ENCODE data around the gene C6orf47. TPM values are rescaled to one million over a fixed set of nuclear protein-coding genes. Genes with fewer than 3 reads are reported as not detected.

Gene C6orf47
- total and polyA plus RNA-seq, 4 experiments from 2014 or later = 15.8 to 39.9 (median 33.6) TPM

DNA sequence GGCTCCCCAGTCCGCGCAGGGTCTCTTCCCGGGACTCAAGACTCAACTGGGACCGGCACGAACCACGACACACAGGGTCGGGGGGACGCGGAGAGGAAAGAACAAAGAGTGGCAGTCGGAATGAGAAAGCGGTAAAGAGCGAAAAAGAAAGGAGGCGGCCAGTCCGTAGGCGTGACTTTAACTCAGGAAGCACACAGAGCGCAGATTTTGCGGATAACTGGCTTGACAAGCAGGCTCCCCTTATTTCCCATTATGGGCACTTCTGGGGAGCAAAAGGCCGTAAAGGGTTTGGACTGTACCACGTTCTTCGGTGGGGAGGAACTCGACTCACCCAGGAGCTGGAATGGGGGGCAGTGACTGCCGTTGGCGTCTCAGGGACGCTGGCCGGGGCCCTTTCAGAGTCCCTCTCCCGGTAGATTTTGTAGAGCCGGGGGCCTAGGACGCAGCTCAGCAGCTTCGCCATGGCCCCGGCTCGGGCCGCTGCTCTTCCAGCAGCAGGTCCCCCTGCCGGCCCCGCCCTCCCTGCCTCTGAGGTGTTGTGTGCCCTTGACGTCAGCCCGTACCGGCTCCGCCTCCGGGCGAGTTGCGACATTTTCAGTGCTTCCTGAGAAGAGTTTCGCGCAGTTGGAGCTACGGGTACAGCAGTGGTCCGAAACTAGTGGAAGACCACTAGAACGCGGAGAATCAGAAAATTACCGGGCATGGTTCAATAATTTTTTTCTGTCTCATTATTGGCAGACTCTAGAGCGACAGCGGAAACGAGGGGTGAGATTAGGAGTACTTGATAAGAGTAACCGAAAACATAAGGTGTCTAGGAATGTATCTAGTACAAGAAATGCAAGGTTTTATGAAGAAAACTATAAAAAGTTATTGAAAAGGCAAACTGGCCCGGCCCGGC is 42.5 kb upstream of the C6orf47 start, which contains the start of gene ABHD16A:
Gene ABHD16A (minus strand): TSS at position 506 of the 898 bp plus-strand sequence. CDS start 43 bp downstream, at position 463.
- intact Hi-C loops (cut with micrococcal nuclease) = loop anchor here (1.0 to 2.0 kb wide), 9 partner anchors 22 to 194 kb away; partner anchors contain the start of genes BAG6, EHMT2, LY6G5C and NFKBIL1
- Histone ChIP-seq H3K4me1 (ENCODE audit: insufficient read depth, low read length) (peaks cover 28% of the 10 kb centered on the region), H3K27me3 (ENCODE audit: insufficient read depth, low read length) (no peaks in the 10 kb centered on the region), H3K4me3 (ENCODE audit: low read length in 2 of 2) (peak within 1 kb of the TSS; percentile 70 to 82), H3K9me3 (ENCODE audit: control insufficient read depth in 1 of 2, low read length in 2 of 2) (no peaks in the 10 kb centered on the region), H3K27ac (ENCODE audit: low read depth, low read length) (peak within 1 kb of the TSS; percentile 97), H3K36me3 (ENCODE audit: insufficient read depth, low read length) (peaks cover 17% of the 10 kb centered on the region)
- H3K4me3 Mint-ChIP-seq = peak within 1 kb of the TSS; percentile 97 to 99 (median 98)
- no peaks in the 10 kb centered on the region for H3K27me3 Mint-ChIP-seq
- H3K36me3 Mint-ChIP-seq = peaks cover 8 to 23% of the 10 kb centered on the region in 2 donors
- CTCF ChIA-PET (ENCODE audit: partially characterized antibody) = interaction anchor here (0.6 to 3.2 kb wide), 7 partner anchors 22 to 184 kb away, joined by 3 to 11 read pairs (median 4); partner anchors contain the start of genes DDAH2, HSPA1B, LY6G5C and NEU1
- peak within 1 kb of the TSS; percentile 93 to 99 (median 98) for H3K27ac Mint-ChIP-seq
- H3K9me3 Mint-ChIP-seq = peaks cover 0 to 5% (median 0%) of the 10 kb centered on the region in 8 donors
- POLR2A ChIA-PET (ENCODE audit: partially characterized antibody) = interaction anchor here (0.6 to 2.7 kb wide), 44 partner anchors 8 to 1269 kb away, joined by 3 to 22 read pairs (median 4); partner anchors contain the start of genes ATF6B, BAG6, C6orf47 and CLIC1
- peaks cover 20 to 43% (median 33%) of the 10 kb centered on the region in 4 donors for H3K4me1 Mint-ChIP-seq
- peak; percentile 96 to 98 (median 97) for DNase-seq

DNA sequence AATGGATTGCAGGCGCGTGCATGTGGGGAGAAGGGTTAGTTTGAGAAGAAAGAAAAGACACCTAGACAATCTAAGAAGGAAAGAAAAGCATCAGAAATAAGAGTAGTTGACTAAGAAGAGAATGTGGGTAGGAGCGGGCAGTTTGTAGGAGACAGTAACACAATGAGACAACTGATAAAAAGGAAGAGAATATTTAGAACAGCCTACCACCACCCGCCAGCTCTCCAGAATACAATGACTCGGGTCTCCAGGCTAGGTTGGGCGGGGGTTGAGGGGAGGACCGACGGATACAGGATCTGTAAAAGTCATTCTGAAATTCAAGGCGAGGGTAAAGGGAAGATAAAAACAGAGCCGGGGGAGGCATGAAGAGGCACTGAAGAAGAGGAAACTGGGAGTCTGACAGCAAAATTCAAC is 41.8 kb upstream of the C6orf47 start:
- CTCF ChIA-PET (ENCODE audit: partially characterized antibody) = interaction anchor here (1.0 to 3.2 kb wide), 3 partner anchors 27 to 128 kb away, joined by 4 to 11 read pairs (median 8); partner anchors contain the start of gene DDAH2

DNA sequence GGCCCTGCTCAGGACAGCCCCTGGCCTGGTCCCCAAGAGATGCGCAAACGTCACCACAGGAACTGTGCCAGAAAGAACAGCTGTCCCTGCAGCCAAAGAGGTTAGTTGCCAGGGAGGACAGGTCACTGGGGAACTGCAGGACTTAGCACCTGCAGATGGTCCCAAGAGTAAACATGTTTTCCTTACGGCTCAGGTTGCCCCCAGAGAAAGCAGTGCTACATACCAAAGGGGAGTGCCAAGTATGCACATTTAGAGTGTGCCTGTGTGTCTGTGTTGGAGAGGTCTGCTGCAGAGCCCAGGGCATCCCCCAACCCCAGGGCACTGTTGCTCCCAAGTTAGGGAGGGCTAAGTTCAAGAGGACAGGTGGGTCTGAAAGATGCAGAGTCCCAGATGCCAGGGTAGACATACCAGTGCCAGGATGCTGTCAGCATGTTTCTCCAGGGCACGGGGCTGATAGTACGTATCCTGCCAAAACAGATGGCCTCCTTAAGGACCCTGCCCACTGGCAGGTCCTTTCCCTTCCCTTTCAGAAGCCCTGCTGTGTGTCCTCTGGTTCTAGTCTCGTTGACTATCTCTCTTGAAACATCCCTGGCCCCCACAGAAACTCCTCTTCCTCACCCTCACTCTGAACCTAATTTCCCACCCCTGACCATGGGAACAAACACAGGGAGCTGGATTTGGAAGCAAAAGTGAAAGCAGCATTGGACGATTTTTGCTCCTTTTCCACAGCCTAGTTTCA is 41.3 kb upstream of the C6orf47 start:
- Mint-ChIP-seq H3K9me3 (peaks cover 0 to 5% (median 0%) of the 10 kb centered on the region in 8 donors), H3K27me3 (no peaks in the 10 kb centered on the region), H3K4me1 (peaks cover 25 to 53% (median 41%) of the 10 kb centered on the region in 4 donors), H3K36me3 (peaks cover 20 to 35% of the 10 kb centered on the region in 2 donors), H3K4me3 (peak overlapping the region; percentile 97 to 99 (median 98)), H3K27ac (peak overlapping the region; percentile 93 to 99 (median 98))
- intact Hi-C loops (cut with micrococcal nuclease) = loop anchor here (2.0 kb wide), 2 partner anchors 21 to 37 kb away; partner anchors contain the start of gene LY6G5C
- H3K4me1 ChIP-seq (ENCODE audit: insufficient read depth, low read length) = peaks cover 35% of the 10 kb centered on the region
- POLR2A ChIA-PET (ENCODE audit: partially characterized antibody) = interaction anchor here (0.9 to 2.7 kb wide), 14 partner anchors 8 to 200 kb away, joined by 3 to 22 read pairs (median 11); partner anchors contain the start of genes BAG6, CSNK2B, GPANK1 and HSPA1A
- H3K9me3 ChIP-seq (ENCODE audit: control insufficient read depth in 1 of 2, low read length in 2 of 2) = no peaks in the 10 kb centered on the region
- peak overlapping the region; percentile 70 to 82 for H3K4me3 ChIP-seq (ENCODE audit: low read length in 2 of 2)
- no peaks in the 10 kb centered on the region for H3K27me3 ChIP-seq (ENCODE audit: insufficient read depth, low read length)
- peaks cover 27% of the 10 kb centered on the region for H3K36me3 ChIP-seq (ENCODE audit: insufficient read depth, low read length)
- peak overlapping the region; percentile 97 for H3K27ac ChIP-seq (ENCODE audit: low read depth, low read length)
- no peak for DNase-seq
- CTCF ChIA-PET (ENCODE audit: partially characterized antibody) = interaction anchor here (2.1 to 3.2 kb wide), 2 partner anchors 28 to 129 kb away, joined by 8 to 11 read pairs; partner anchors contain the start of gene DDAH2

More for the DNA sequence above, 41.8 kb upstream of the C6orf47 start:
- peak in 1 of 5 donors; percentile 7 for DNase-seq
- Mint-ChIP-seq H3K36me3 (peaks cover 14 to 29% of the 10 kb centered on the region in 2 donors), H3K4me1 (peaks cover 25 to 49% (median 39%) of the 10 kb centered on the region in 4 donors), H3K27ac (peak overlapping the region; percentile 93 to 99 (median 98)), H3K9me3 (peaks cover 0 to 5% (median 0%) of the 10 kb centered on the region in 8 donors), H3K27me3 (no peaks in the 10 kb centered on the region), H3K4me3 (peak overlapping the region; percentile 97 to 99 (median 98))
- Histone ChIP-seq H3K36me3 (ENCODE audit: insufficient read depth, low read length) (peaks cover 22% of the 10 kb centered on the region), H3K4me3 (ENCODE audit: low read length in 2 of 2) (peak overlapping the region; percentile 70 to 82), H3K27ac (ENCODE audit: low read depth, low read length) (peak overlapping the region; percentile 97), H3K27me3 (ENCODE audit: insufficient read depth, low read length) (no peaks in the 10 kb centered on the region), H3K9me3 (ENCODE audit: control insufficient read depth in 1 of 2, low read length in 2 of 2) (no peaks in the 10 kb centered on the region), H3K4me1 (ENCODE audit: insufficient read depth, low read length) (peaks cover 33% of the 10 kb centered on the region)
- POLR2A ChIA-PET (ENCODE audit: partially characterized antibody) = interaction anchor here (0.7 to 2.7 kb wide), 26 partner anchors 9 to 1269 kb away, joined by 3 to 22 read pairs (median 7); partner anchors contain the start of genes BAG6, CLIC1, CSNK2B and DDAH2
- intact Hi-C loops (cut with micrococcal nuclease) = loop anchor here (2.0 kb wide), 2 partner anchors 22 to 36 kb away; partner anchors contain the start of gene LY6G5C

DNA sequence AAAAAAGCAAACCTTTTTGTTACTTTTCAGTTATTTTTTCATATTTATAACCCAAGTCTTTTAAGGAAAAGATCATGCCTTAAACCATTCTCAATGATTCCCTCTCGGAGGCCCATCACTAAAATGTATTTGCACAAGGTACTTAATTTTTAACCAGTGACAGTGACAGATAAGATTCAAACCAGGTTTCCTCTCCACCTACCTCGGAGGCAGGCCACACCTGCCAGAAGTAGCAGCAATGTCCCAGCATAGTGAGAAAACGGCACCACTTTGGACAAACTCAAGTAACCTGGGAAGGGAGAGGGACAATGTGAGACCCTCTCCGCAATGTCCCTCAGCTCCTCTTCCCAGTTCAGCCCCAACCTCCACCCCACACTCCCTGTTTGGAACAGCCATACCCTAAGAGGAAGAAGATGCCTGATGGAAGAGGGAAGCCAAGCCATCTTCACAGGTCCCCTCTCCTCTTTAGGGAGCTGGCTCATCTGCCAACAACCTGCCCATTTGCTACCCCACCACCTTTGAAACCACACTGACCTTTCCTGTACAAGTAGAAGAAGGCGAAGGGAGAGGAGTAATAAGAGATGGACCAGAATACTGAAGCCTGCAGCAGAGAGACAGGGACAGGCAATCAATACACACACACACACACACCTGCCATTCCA is 40.3 kb upstream of the C6orf47 start:
- ChIA-PET POLR2A (ENCODE audit: partially characterized antibody) (interaction anchor here (1.1 to 2.7 kb wide), 2 partner anchors 127 to 162 kb away, joined by 3 to 9 read pairs; partner anchors contain the start of gene NEU1), CTCF (ENCODE audit: partially characterized antibody) (no interaction called here)
- intact Hi-C loops (cut with micrococcal nuclease) = no loop called here
- Histone ChIP-seq H3K4me3 (ENCODE audit: low read length in 2 of 2) (no peak overlapping the region), H3K36me3 (ENCODE audit: insufficient read depth, low read length) (peaks cover 31% of the 10 kb centered on the region), H3K27me3 (ENCODE audit: insufficient read depth, low read length) (no peaks in the 10 kb centered on the region), H3K4me1 (ENCODE audit: insufficient read depth, low read length) (peaks cover 35% of the 10 kb centered on the region), H3K27ac (ENCODE audit: low read depth, low read length) (peak overlapping the region; percentile 97), H3K9me3 (ENCODE audit: control insufficient read depth in 1 of 2, low read length in 2 of 2) (no peaks in the 10 kb centered on the region)
- peaks cover 0 to 5% (median 0%) of the 10 kb centered on the region in 8 donors for H3K9me3 Mint-ChIP-seq
- peaks cover 24 to 41% of the 10 kb centered on the region in 2 donors for H3K36me3 Mint-ChIP-seq
- peak overlapping the region; percentile 72 to 99 (median 98) for H3K4me3 Mint-ChIP-seq
- no peaks in the 10 kb centered on the region for H3K27me3 Mint-ChIP-seq
- peaks cover 25 to 53% (median 41%) of the 10 kb centered on the region in 4 donors for H3K4me1 Mint-ChIP-seq
- H3K27ac Mint-ChIP-seq = peak overlapping the region; percentile 64 to 99 (median 81)
- no peak for DNase-seq

DNA sequence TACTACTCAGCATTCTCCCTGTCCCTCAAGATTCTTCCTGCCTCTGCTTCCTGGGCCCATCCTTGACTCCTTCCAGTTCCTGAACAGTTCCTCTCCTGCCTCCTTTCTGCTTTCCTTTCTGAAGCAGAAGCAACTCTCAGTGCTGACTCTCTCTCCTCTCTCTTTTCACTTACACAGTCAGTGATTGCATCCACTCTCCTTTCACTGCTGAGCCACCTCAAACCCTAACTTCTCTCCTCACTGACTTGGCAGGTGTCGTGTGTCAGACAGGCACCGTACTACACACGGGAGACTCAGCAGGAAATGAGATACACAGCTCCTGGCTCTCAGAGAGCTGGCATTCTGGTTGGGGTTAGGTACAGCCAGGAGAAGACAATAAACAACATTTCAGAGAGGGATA is 37.0 kb upstream of the C6orf47 start:
- Mint-ChIP-seq H3K27ac (peak overlapping the region; percentile 15 to 88 (median 74)), H3K9me3 (peaks cover 0 to 3% (median 0%) of the 10 kb centered on the region in 8 donors), H3K4me3 (no peak overlapping the region), H3K27me3 (no peaks in the 10 kb centered on the region), H3K4me1 (peaks cover 23 to 39% (median 31%) of the 10 kb centered on the region in 4 donors), H3K36me3 (peaks cover 30 to 58% of the 10 kb centered on the region in 2 donors)
- Histone ChIP-seq H3K4me3 (ENCODE audit: low read length in 2 of 2) (no peak overlapping the region), H3K9me3 (ENCODE audit: control insufficient read depth in 1 of 2, low read length in 2 of 2) (no peaks in the 10 kb centered on the region), H3K27ac (ENCODE audit: low read depth, low read length) (no peak overlapping the region), H3K27me3 (ENCODE audit: insufficient read depth, low read length) (no peaks in the 10 kb centered on the region), H3K4me1 (ENCODE audit: insufficient read depth, low read length) (peaks cover 28% of the 10 kb centered on the region), H3K36me3 (ENCODE audit: insufficient read depth, low read length) (peaks cover 53% of the 10 kb centered on the region)
- intact Hi-C loops (cut with micrococcal nuclease) = no loop called here
- no peak for DNase-seq
- POLR2A ChIA-PET (ENCODE audit: partially characterized antibody) = no interaction called here
- CTCF ChIA-PET (ENCODE audit: partially characterized antibody) = no interaction called here

DNA sequence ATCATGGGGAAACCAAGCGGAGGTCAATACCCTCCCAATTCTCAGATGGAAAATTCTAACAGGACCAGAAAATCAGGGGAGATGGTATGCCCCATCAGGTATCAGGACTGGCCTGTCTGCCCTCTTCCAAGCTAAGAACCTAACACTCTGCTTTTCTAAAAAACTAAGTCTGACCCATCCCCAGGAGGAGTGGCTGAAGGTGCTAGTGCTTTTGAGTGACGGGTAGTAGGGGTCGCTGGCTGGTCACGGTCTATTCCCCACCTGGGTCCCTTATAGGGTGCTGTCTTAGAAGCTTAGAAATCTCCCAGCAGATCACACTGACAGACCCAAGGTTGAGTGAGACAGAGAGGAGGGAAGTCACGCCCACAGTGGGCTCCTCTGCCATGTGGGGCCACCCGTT is 33.0 kb upstream of the C6orf47 start:
- POLR2A ChIA-PET (ENCODE audit: partially characterized antibody) = interaction anchor here (0.7 to 3.0 kb wide), 5 partner anchors 9 to 181 kb away, joined by 3 to 15 read pairs (median 5); partner anchors contain the start of gene ABHD16A
- Histone ChIP-seq H3K36me3 (ENCODE audit: insufficient read depth, low read length) (peaks cover 59% of the 10 kb centered on the region), H3K4me1 (ENCODE audit: insufficient read depth, low read length) (peaks cover 7% of the 10 kb centered on the region), H3K27me3 (ENCODE audit: insufficient read depth, low read length) (no peaks in the 10 kb centered on the region), H3K9me3 (ENCODE audit: control insufficient read depth in 1 of 2, low read length in 2 of 2) (no peaks in the 10 kb centered on the region), H3K4me3 (ENCODE audit: low read length in 2 of 2) (no peak overlapping the region), H3K27ac (ENCODE audit: low read depth, low read length) (no peak overlapping the region)
- no peak overlapping the region for H3K4me3 Mint-ChIP-seq
- H3K27me3 Mint-ChIP-seq = no peaks in the 10 kb centered on the region
- H3K9me3 Mint-ChIP-seq = no peaks in the 10 kb centered on the region
- no peak for DNase-seq
- peaks cover 30 to 69% of the 10 kb centered on the region in 2 donors for H3K36me3 Mint-ChIP-seq
- intact Hi-C loops (cut with micrococcal nuclease) = no loop called here
- CTCF ChIA-PET (ENCODE audit: partially characterized antibody) = interaction anchor here (0.7 to 1.3 kb wide), 3 partner anchors 9 to 989 kb away, joined by 3 to 4 read pairs (median 4); partner anchors contain the start of gene LY6G5C
- H3K4me1 Mint-ChIP-seq = peaks cover 8 to 13% (median 10%) of the 10 kb centered on the region in 4 donors
- no peak overlapping the region for H3K27ac Mint-ChIP-seq
